GM21360 (cell line): ENCODE data around the gene NOD2.

Source experiments
- ATAC-seq: cut with Tn5 transposase; IDR thresholded peaks from one replicate; pipeline ENCODE4 v1.9.1; 2021; ENCODE audit warnings: mild to moderate bottlenecking, moderate library complexity; ENCODE audit not compliant: unreplicated experiment

Gene NOD2

GRCh38 chr16:50778284-50779163 is 85.1 kb downstream of the NOD2 start:
- no peak for ATAC-seq

GRCh38 chr16:50781043-50781442 is 87.6 kb downstream of the NOD2 start:
- ATAC-seq = no peak

GRCh38 chr16:50781518-50781917 is 88.1 kb downstream of the NOD2 start:
- no peak for ATAC-seq
